Vagina (tissue), 2 donors: ENCODE data around the gene ZNF503. TPM values are rescaled to one million over a fixed set of nuclear protein-coding genes. Genes with fewer than 3 reads are reported as not detected.

Experiments used
- DNase-seq, 2 donors: peaks; one replicate each; pipeline ENCODE4 v3.0.0-alpha.2; 2017; ENCODE audit errors: extremely low spot score in 2 of 2
- H3K27ac ChIP-seq: fragments of 200-600 bp; sonication (generic); one replicate; pipeline ENCODE4 v1.5.1; 2019
- H3K27me3 ChIP-seq: fragments of 200-600 bp; sonication (generic); one replicate; pipeline ENCODE4 v1.5.1; 2019
- H3K36me3 ChIP-seq, 2 donors: fragments of 200-600 bp; sonication (generic); one replicate each; pipeline ENCODE4 v1.5.1; 2017 to 2019
- H3K4me1 ChIP-seq: fragments of 200-600 bp; sonication (generic); one replicate; pipeline ENCODE4 v1.5.1; 2019
- H3K4me3 ChIP-seq, 2 donors: fragments of 200-600 bp; sonication (generic); 1 replicate in 1 of 2; 2 replicates in 1 of 2; pipeline ENCODE4 v1.5.1; 2016 to 2019
- H3K9me3 ChIP-seq: fragments of 200-600 bp; sonication (generic); one replicate; pipeline ENCODE4 v1.5.1; 2019
- CTCF ChIP-seq, 3 experiments: fragments of 450-650 bp in 2 of 3; fragments of 200-600 bp in 1 of 3; sonication (generic) in 1 of 3; IDR thresholded peaks; one replicate each; pipeline ENCODE4 v1.5.1; 2017 to 2019; ENCODE audit warnings: antibody characterized with exemption in 3 of 3, mild to moderate bottlenecking in 2 of 3, moderate library complexity in 2 of 3
- POLR2A ChIP-seq, 2 donors: fragments of 450-650 bp; IDR thresholded peaks; one replicate each; pipeline ENCODE4 v1.6.1; 2017; ENCODE audit warnings: antibody characterized with exemption in 2 of 2, mild to moderate bottlenecking in 2 of 2, moderate library complexity in 2 of 2
- POLR2AphosphoS5 ChIP-seq, 2 donors: sonication (generic); formaldehyde crosslinking; IDR thresholded peaks; one replicate each; pipeline ENCODE4 v1.9.0; 2017; ENCODE audit warnings: antibody characterized with exemption in 2 of 2, mild to moderate bottlenecking in 2 of 2, low read depth in 1 of 2; ENCODE audit not compliant: insufficient read depth in 1 of 2
- intact Hi-C: fragments of 100-400 bp; cut with DNase I; formaldehyde crosslinking; loops from one replicate; pipeline ENCODE4 v1.15.1; 2023
- total RNA-seq: library from RNA; depleted of rRNA; stranded (reverse); fragments of >200 nt; gene quantifications from one replicate; pipeline ENCODE4 v1.2.3, GENCODE V29; 2016

Gene ZNF503
- total RNA-seq, 1 donor from 2014 or later: 24.6 TPM

DNA sequence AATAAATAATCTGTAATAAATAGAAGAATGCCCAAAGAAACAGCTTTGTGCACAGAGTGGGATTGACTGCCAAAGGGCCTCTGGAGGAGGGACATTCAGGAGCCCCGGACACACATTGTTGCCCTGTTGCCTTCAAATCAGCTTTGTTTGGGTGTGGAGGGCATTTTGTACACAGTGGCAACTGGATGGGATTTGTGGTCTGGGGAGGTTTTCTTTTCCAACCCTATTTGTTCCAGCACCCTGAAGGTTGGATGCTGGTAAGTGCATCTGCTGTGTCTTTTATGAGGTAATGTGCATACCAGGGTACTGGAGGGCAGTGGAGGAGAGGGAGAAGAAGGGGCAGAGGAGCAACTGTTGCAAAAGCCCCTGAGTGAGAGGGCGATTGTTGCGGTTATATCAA lies 36.1 kb upstream of the ZNF503 start:
- H3K4me1 ChIP-seq: no peaks in the 10 kb centered on the region
- no peak overlapping the region for H3K4me3 ChIP-seq
- H3K9me3 ChIP-seq: no peaks in the 10 kb centered on the region
- H3K27ac ChIP-seq: no peak overlapping the region
- H3K36me3 ChIP-seq: no peaks in the 10 kb centered on the region
- intact Hi-C loops: no loop called here
- TF ChIP-seq POLR2A (IDR thresholded peaks at IDR 0.05) (no peak), CTCF (IDR thresholded peaks at IDR 0.05) (no peak), POLR2AphosphoS5 (IDR thresholded peaks at IDR 0.05; ENCODE audit: insufficient read depth in 1 of 2, low read depth in 1 of 2) (no peak)
- H3K27me3 ChIP-seq: no peaks in the 10 kb centered on the region
- no peak for DNase-seq

DNA sequence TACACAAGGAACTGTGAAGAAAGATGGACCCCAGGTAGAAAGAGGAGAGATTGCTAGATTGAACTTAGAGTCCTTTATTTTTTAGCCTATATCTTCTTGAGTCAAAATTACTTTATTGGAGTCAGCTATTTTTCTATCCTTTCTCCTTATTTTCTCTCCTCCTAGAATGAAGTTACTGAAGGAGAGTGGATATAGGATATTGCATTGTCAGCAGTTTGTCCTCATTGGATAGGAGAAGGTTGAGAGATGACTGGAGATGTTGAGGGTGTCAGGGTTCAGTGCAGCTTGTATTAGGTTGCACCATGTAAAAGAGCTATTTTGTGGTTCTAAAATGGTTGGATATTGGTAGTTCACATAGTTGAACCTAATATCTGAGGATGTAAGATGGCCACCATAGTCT lies 35.3 kb upstream of the ZNF503 start:
- Histone ChIP-seq H3K4me1 (peaks cover under 1% of the 10 kb centered on the region), H3K27me3 (no peaks in the 10 kb centered on the region), H3K4me3 (no peak overlapping the region), H3K9me3 (no peaks in the 10 kb centered on the region), H3K27ac (no peak overlapping the region), H3K36me3 (no peaks in the 10 kb centered on the region)
- no peak for DNase-seq
- TF ChIP-seq POLR2AphosphoS5 (IDR thresholded peaks at IDR 0.05; ENCODE audit: insufficient read depth in 1 of 2, low read depth in 1 of 2) (no peak), CTCF (IDR thresholded peaks at IDR 0.05) (no peak), POLR2A (IDR thresholded peaks at IDR 0.05) (no peak)
- intact Hi-C loops: no loop called here

GRCh38 chr10:75435291-75435690 lies 33.7 kb upstream of the ZNF503 start:
- no peak overlapping the region for H3K27ac ChIP-seq
- H3K36me3 ChIP-seq: no peaks in the 10 kb centered on the region
- peaks cover 14% of the 10 kb centered on the region for H3K4me1 ChIP-seq
- TF ChIP-seq POLR2A (IDR thresholded peaks at IDR 0.05): no peak
- TF ChIP-seq POLR2AphosphoS5 (IDR thresholded peaks at IDR 0.05; ENCODE audit: insufficient read depth in 1 of 2, low read depth in 1 of 2): no peak
- TF ChIP-seq CTCF (IDR thresholded peaks at IDR 0.05): no peak
- H3K27me3 ChIP-seq: no peaks in the 10 kb centered on the region
- DNase-seq: no peak
- H3K9me3 ChIP-seq: no peaks in the 10 kb centered on the region
- intact Hi-C loops: no loop called here
- H3K4me3 ChIP-seq: no peak overlapping the region

- Histone ChIP-seq H3K4me3 (no peak overlapping the region), H3K9me3 (no peaks in the 10 kb centered on the region), H3K27ac (no peak overlapping the region), H3K36me3 (no peaks in the 10 kb centered on the region), H3K4me1 (peaks cover 22% of the 10 kb centered on the region), H3K27me3 (no peaks in the 10 kb centered on the region)
- intact Hi-C loops: no loop called here
- no peak for DNase-seq
- TF ChIP-seq CTCF (IDR thresholded peaks at IDR 0.05) (no peak), POLR2A (IDR thresholded peaks at IDR 0.05) (no peak), POLR2AphosphoS5 (IDR thresholded peaks at IDR 0.05; ENCODE audit: insufficient read depth in 1 of 2, low read depth in 1 of 2) (no peak)
These were observed 32.7 kb upstream of the ZNF503 start for GRCh38 chr10:75434291-75434690.

GRCh38 chr10:75433216-75433615 lies 31.7 kb upstream of the ZNF503 start:
- intact Hi-C loops: no loop called here
- Histone ChIP-seq H3K4me1 (peaks cover 33% of the 10 kb centered on the region), H3K27me3 (no peaks in the 10 kb centered on the region), H3K4me3 (no peak overlapping the region), H3K9me3 (no peaks in the 10 kb centered on the region), H3K27ac (no peak overlapping the region), H3K36me3 (no peaks in the 10 kb centered on the region)
- no peak for TF ChIP-seq POLR2AphosphoS5 (IDR thresholded peaks at IDR 0.05; ENCODE audit: insufficient read depth in 1 of 2, low read depth in 1 of 2)
- no peak for TF ChIP-seq CTCF (IDR thresholded peaks at IDR 0.05)
- TF ChIP-seq POLR2A (IDR thresholded peaks at IDR 0.05): no peak
- no peak for DNase-seq
